GM18498 (cell line): Measurements from ENCODE around the gene WIPF3.
"Not testable (repeated sequence)": the region's sequence is repeated elsewhere in the genome, so short reads cannot be mapped to it uniquely, and the experiment has no call there.

Experiments used
- ATAC-seq: cut with Tn5 transposase; IDR thresholded peaks from one replicate; pipeline ENCODE4 v1.9.1; 2021; ENCODE audit warnings: mild to moderate bottlenecking, moderate library complexity; ENCODE audit not compliant: unreplicated experiment

WIPF3 gene

GRCh38 chr7:29946428-29947186 is 140.3 kb downstream of the WIPF3 start:
- no peak for ATAC-seq

- no peak for ATAC-seq
Observed at GRCh38 chr7:29948587-29948986, 142.3 kb downstream of the WIPF3 start.

GRCh38 chr7:29950480-29950879 is 144.2 kb downstream of the WIPF3 start:
- ATAC-seq, result no peak

GRCh38 chr7:29951206-29951605 is 144.9 kb downstream of the WIPF3 start:
- ATAC-seq, result no peak

- ATAC-seq, result no peak
Observed at GRCh38 chr7:29953726-29954347, 147.5 kb downstream of the WIPF3 start.

- no peak for ATAC-seq
Observed at GRCh38 chr7:29955075-29955792, 148.9 kb downstream of the WIPF3 start.

GRCh38 chr7:29955799-29956486 is 149.6 kb downstream of the WIPF3 start:
- ATAC-seq, result peak; percentile 47

GRCh38 chr7:29956487-29956836 is 150.2 kb downstream of the WIPF3 start:
- no peak for ATAC-seq

GRCh38 chr7:29957521-29958310 is 151.4 kb downstream of the WIPF3 start:
- ATAC-seq, result no peak

- no peak for ATAC-seq
Observed at GRCh38 chr7:29958667-29959358, 152.5 kb downstream of the WIPF3 start.

- ATAC-seq, result not testable (repeated sequence)
Observed at GRCh38 chr7:29961611-29962010, 155.3 kb downstream of the WIPF3 start.

- ATAC-seq, result no peak
Observed at GRCh38 chr7:29962035-29962434, 155.7 kb downstream of the WIPF3 start.

- ATAC-seq, result no peak
Observed at GRCh38 chr7:29965030-29965429, 158.7 kb downstream of the WIPF3 start.
